Naive thymus-derived CD8-positive, alpha-beta T cell (primary cell): ENCODE measurements around the gene TTLL11. TPM values are rescaled to one million over a fixed set of nuclear protein-coding genes. Genes with fewer than 3 reads are reported as not detected.

Source experiments
- ATAC-seq, 2 donors: fragments of 150-1000 bp; cut with Tn5 transposase in 1 of 2; sonication (Bioruptor Pico), chemical (Tn5 transposase) in 1 of 2; 1 replicate in 1 of 2; 2 replicates in 1 of 2; pipeline ENCODE4 v1.10.0; 2021; ENCODE audit warnings: mild to moderate bottlenecking in 2 of 2, moderate library complexity in 2 of 2
- POLR2A ChIA-PET: fragments of 350-600 bp; sonication (Branson Sonifier 250); formaldehyde crosslinking; loops from one replicate; lab custom pipeline; 2021; ENCODE audit warnings: antibody characterized with exemption; lab: Charles Lee
- DNase-seq, 10 donors: peaks; one replicate each; pipeline versions ENCODE4 v3.0.0 to v3.0.0-alpha.2; 2020 to 2022
- H3K27ac Mint-ChIP-seq, 10 donors: one replicate each; pipeline ENCODE4 v1.8.0; 2020 to 2022; ENCODE audit warnings: mild to moderate bottlenecking in 10 of 10, mixed read lengths in 10 of 10, moderate library complexity in 4 of 10, inconsistent platforms in 1 of 10
- H3K27me3 Mint-ChIP-seq, 5 donors: one replicate each; pipeline ENCODE4 v1.8.0; 2021 to 2022; ENCODE audit warnings: mixed read lengths in 5 of 5
- H3K36me3 Mint-ChIP-seq, 3 donors: one replicate each; pipeline ENCODE4 v1.8.0; 2020 to 2022; ENCODE audit warnings: mixed read lengths in 3 of 3, mild to moderate bottlenecking in 2 of 3, inconsistent platforms in 1 of 3
- H3K4me1 Mint-ChIP-seq, 4 donors: one replicate each; pipeline ENCODE4 v1.8.0; 2021 to 2022; ENCODE audit warnings: mixed read lengths in 4 of 4
- H3K4me3 Mint-ChIP-seq, 10 donors: one replicate each; pipeline ENCODE4 v1.8.0; 2020 to 2022; ENCODE audit warnings: mild to moderate bottlenecking in 10 of 10, mixed read lengths in 10 of 10, moderate library complexity in 6 of 10, inconsistent platforms in 1 of 10
- H3K9me3 Mint-ChIP-seq, 9 donors: one replicate each; pipeline ENCODE4 v1.8.0; 2020 to 2022; ENCODE audit warnings: mixed read lengths in 9 of 9, mild to moderate bottlenecking in 3 of 9, inconsistent platforms in 1 of 9, moderate library complexity in 1 of 9
- polyA plus RNA-seq, 3 donors: library from polyadenylated mRNA; unstranded; fragments of 300-500 nt; fragmentation: Illumina TruSeq; gene quantifications; one replicate each; pipeline ENCODE4 v1.2.3, GENCODE V29; 2021
- total RNA-seq, 8 experiments: library from RNA in 2 of 8; stranded (reverse) in 2 of 8; gene quantifications; one replicate each; pipeline ENCODE4 v1.2.3 and lab custom pipeline; 2021 to 2026

TTLL11 gene
- total and polyA plus RNA-seq, 5 experiments from 2014 or later, result 2.6 to 6.9 (median 3.8) TPM

DNA sequence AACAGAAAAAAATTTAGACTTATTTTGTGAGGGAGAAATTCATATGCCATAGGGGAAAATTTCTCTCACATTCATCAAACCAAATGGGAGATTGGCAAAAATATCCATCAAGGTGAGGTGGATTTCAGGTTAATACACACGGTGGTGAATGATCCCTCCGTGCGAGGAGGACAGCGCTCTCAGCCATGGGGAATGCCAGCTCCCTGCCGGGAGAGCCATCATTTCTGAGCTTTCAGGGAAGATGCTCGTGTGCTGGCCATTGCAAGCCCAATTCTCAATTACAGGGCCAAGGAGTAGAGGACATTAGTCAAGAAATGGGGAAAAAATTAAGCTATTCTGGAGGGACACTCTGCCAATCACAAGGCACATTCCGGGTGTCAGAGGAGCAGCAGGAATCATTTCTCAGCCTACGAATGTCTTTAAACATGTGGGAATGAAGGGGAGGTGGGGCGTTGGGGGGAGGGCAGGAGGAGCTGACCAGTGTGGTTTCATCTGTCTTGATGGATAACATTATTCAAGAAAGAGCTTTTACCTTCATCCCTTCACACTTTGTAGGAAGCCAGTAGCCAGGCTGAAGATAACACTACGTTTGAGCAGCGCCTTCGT lies 276.2 kb downstream of the TTLL11 start:
- Mint-ChIP-seq H3K4me3 (no peak overlapping the region), H3K27ac (peak overlapping the region in 1 of 10 donors; percentile 9), H3K4me1 (peaks cover 0 to under 1% (median 0%) of the 10 kb centered on the region in 4 donors), H3K9me3 (no peaks in the 10 kb centered on the region), H3K27me3 (no peaks in the 10 kb centered on the region), H3K36me3 (peaks cover 0 to under 1% (median 0%) of the 10 kb centered on the region in 3 donors)
- POLR2A ChIA-PET, result no interaction called here
- ATAC-seq (no peak), DNase-seq (no peak)

DNA sequence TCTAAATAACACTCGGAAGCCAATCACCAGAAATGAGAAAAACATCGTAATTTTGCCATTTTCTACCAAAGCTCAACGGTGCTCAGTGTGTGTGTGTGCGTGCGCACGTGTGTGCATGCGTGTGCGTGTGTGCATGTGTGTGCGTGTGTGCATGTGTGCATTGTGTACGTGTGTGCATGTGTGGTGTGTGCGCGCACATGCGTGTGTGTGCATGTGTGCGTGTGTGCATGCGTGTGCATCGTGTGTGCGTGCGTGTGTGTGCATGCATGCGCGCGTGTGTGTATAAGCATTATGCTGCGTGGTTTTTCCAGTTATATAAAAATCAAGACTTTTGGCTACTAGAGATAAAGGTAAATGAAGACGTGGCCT lies 276.7 kb downstream of the TTLL11 start:
- no peaks in the 10 kb centered on the region for H3K9me3 Mint-ChIP-seq
- ATAC-seq (no peak), DNase-seq (no peak)
- H3K36me3 Mint-ChIP-seq, result no peaks in the 10 kb centered on the region
- POLR2A ChIA-PET, result no interaction called here
- H3K4me3 Mint-ChIP-seq, result no peak overlapping the region
- H3K27ac Mint-ChIP-seq, result no peak overlapping the region
- no peaks in the 10 kb centered on the region for H3K27me3 Mint-ChIP-seq
- no peaks in the 10 kb centered on the region for H3K4me1 Mint-ChIP-seq

DNA sequence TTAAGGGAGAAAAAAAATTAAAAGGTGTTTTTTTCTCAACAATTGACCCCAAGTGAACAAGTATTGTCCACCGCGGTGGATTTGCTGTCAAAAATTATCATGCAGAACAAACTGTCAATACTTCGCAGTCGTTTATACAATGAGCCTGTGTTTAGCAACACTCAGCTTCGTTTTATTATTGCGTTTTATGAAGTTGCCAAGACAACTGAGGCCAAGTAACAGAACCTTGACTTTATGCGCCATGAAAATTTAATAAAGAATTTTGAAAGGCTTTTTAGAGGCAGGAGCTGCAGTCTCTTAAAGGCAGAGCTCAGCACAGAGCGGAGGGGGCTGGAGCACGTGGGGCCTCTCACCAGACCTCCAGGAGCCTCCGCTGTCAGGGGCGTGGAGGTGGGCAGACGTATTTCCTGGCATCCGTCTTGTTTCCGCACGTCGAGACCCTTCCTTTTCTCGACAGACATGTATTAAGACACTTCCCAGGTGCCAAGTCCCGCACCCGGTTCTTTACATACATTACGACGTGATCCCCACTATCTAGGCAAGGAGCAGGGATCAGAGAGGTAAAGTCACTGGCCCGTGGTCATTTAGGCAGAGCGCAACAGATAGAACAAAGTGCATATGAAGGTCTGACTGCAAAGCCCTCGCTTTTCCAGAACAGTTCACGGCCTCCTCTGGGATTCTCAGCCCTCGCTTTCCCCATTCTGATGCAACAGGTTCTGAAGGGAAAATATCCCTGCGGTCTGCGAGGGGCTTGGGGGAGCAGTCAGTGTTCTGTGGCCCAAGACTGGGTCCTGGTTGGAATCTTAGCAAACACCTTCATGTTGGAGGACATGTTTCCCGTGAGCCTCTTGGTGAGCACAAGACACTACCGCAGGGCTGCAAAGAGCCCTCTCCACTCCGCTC lies 277.3 kb downstream of the TTLL11 start:
- Mint-ChIP-seq H3K4me1 (no peaks in the 10 kb centered on the region), H3K36me3 (no peaks in the 10 kb centered on the region), H3K27ac (no peak overlapping the region), H3K27me3 (no peaks in the 10 kb centered on the region), H3K9me3 (no peaks in the 10 kb centered on the region), H3K4me3 (no peak overlapping the region)
- no peak for ATAC-seq
- DNase-seq, result no peak
- POLR2A ChIA-PET, result no interaction called here

DNA sequence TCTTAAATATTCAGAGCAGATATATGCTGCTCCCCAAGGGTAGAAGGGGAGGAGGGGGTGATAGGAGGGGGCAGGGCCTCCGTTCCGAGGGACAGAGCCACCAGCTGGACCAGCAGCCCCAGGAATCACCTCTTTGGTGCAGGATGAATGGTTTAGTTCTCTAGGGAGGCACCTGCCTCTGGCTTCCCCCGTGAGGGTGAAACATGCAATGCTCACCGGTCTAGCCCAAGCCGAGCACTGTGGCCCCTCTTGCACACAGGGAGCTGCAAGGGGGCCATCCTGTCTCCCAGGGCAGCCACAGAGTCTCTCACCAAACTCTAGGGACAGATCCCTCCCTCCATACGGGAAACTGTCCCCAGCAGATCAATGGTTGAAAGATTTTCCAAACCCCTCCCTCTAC lies 278.0 kb downstream of the TTLL11 start:
- Mint-ChIP-seq H3K9me3 (no peaks in the 10 kb centered on the region), H3K4me1 (no peaks in the 10 kb centered on the region), H3K4me3 (no peak overlapping the region), H3K27me3 (no peaks in the 10 kb centered on the region), H3K27ac (no peak overlapping the region), H3K36me3 (no peaks in the 10 kb centered on the region)
- ATAC-seq (no peak), DNase-seq (no peak)
- POLR2A ChIA-PET, result no interaction called here

DNA sequence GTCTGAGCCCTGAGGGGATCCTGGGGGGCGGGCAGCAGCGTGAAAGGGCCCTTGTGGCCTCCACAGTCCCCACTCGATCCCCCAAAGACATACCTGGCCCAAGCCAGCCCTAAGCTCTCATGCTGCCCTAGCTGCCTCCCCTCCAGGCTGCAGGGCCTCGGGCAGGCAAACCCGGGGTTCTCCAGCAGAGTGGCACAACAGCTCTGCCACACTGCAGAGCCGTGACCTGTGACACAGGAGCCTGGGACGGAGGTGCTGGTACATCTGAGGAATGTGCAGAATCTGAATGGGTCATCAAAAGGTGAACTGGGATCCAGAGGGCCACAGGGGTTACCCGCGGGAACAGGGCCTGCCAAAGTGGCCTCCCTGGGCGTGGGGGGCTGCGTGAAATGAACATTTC lies 278.5 kb downstream of the TTLL11 start:
- no peak for DNase-seq
- H3K4me1 Mint-ChIP-seq, result no peaks in the 10 kb centered on the region
- H3K9me3 Mint-ChIP-seq, result no peaks in the 10 kb centered on the region
- H3K27ac Mint-ChIP-seq, result no peak overlapping the region
- H3K36me3 Mint-ChIP-seq, result no peaks in the 10 kb centered on the region
- H3K27me3 Mint-ChIP-seq, result no peaks in the 10 kb centered on the region
- POLR2A ChIA-PET, result no interaction called here
- ATAC-seq, result no peak
- H3K4me3 Mint-ChIP-seq, result no peak overlapping the region

DNA sequence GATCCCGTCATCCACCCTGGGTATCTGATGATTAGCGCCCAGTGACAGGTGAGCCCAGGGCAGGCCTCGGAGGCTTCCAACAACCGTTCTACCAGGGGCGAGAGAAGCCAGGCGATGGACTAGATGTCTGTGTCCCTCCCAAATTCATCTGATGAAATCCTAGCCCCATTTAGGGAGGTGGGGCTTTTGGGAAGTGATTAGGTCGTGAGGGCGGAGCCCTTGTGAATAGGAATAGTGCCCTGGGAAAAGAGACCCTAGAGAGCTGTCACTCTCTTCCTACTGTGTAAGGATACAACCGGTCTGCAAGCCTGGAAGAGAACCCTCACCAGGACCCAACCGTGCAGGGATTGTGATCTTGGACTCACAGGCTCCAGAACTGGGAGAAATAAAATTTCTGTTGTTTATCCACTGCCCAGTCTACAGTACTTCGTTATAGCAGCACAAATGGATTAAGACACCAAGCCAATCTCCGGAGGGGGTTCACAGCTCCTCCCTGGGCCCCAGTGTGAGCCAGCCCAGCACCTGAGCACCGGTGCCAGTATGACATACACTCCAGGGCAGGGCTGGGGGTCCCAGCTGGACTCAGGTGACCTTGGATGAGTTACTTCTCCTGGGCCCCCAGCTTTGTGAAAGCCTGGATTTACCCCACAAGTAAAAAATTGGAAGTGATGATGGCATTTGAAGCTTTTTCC lies 279.4 kb downstream of the TTLL11 start:
- no peak overlapping the region for H3K27ac Mint-ChIP-seq
- no peaks in the 10 kb centered on the region for H3K9me3 Mint-ChIP-seq
- no peaks in the 10 kb centered on the region for H3K4me1 Mint-ChIP-seq
- no peaks in the 10 kb centered on the region for H3K27me3 Mint-ChIP-seq
- POLR2A ChIA-PET, result no interaction called here
- no peak for ATAC-seq
- no peak overlapping the region for H3K4me3 Mint-ChIP-seq
- no peaks in the 10 kb centered on the region for H3K36me3 Mint-ChIP-seq
- no peak for DNase-seq

DNA sequence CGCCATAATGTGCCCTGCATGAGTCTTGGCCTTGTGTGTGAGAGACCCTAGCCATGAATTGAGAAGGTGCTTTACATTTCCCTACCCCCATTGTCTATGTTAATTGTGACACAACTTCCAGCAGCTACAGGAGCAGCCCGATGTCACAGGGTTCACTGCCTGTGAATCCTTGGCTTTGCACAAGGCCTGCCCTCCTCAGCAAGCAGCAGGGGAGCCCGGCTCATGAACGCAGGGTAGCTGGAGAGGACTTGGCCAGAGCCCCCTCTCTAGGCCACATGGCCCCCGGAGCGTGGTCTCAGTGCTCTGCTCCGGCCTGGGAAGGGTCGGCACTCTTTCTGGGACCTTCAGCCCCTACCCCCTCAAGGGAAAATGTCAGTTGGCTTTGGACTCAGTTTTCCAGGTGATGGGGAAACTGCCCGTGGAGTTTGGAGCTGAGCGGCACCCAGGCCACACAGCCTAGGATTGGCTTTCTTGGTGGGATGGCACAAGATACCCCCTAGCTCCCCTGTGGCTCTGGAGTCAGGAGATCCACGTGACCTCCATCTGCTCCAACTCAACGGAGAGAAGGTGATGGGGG lies 280.9 kb downstream of the TTLL11 start:
- H3K36me3 Mint-ChIP-seq, result no peaks in the 10 kb centered on the region
- no peaks in the 10 kb centered on the region for H3K4me1 Mint-ChIP-seq
- H3K27me3 Mint-ChIP-seq, result no peaks in the 10 kb centered on the region
- no peak for DNase-seq
- no peak overlapping the region for H3K4me3 Mint-ChIP-seq
- ATAC-seq, result no peak
- POLR2A ChIA-PET, result no interaction called here
- H3K9me3 Mint-ChIP-seq, result no peaks in the 10 kb centered on the region
- H3K27ac Mint-ChIP-seq, result peak overlapping the region in 1 of 10 donors; percentile 40

DNA sequence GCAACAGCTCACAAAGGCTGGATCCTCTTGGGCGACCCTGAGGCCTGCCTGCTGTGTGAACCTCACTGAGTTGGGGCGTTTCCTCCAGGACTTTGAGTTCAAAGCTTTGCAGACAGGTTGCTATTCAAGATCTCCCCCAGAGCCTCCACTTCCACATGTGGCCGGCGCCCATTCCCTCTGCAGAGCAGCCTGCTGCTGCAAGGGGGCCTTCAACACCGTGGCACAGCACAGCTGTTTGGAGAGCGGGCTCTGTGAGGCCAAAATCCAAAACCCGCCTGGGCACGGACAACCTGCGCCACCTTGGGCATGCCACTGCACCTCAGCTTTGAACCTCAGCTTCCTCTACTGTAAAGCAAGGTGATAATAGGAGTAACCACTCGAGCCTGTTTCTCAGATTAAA lies 281.4 kb downstream of the TTLL11 start:
- ATAC-seq (no peak), DNase-seq (no peak)
- Mint-ChIP-seq H3K9me3 (no peaks in the 10 kb centered on the region), H3K27me3 (no peaks in the 10 kb centered on the region), H3K27ac (no peak overlapping the region), H3K4me1 (no peaks in the 10 kb centered on the region), H3K36me3 (no peaks in the 10 kb centered on the region), H3K4me3 (no peak overlapping the region)
- POLR2A ChIA-PET, result no interaction called here

DNA sequence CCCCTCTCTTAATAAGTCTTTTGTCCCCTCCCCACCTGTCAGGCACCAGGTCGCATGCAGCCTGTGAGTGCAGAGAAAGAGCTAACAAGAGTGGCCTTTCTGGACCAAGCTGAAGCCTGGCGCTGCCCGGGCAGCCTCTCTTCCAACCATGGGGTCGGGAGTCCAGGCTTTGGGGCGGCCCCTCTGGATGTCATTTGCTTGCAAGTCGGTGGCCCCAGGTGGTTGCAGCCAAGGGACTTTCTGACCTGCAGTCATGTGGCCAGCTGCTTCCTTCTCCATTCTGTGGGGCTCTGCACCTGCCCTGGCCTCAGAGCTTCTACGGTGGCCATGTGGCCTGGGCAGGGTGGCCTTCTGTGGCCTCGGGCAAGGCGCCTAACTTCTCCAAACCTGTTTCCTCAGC lies 282.0 kb downstream of the TTLL11 start:
- POLR2A ChIA-PET, result no interaction called here
- no peak for DNase-seq
- H3K4me3 Mint-ChIP-seq, result no peak overlapping the region
- no peaks in the 10 kb centered on the region for H3K27me3 Mint-ChIP-seq
- H3K9me3 Mint-ChIP-seq, result no peaks in the 10 kb centered on the region
- H3K4me1 Mint-ChIP-seq, result no peaks in the 10 kb centered on the region
- no peaks in the 10 kb centered on the region for H3K36me3 Mint-ChIP-seq
- ATAC-seq, result no peak
- H3K27ac Mint-ChIP-seq, result no peak overlapping the region

DNA sequence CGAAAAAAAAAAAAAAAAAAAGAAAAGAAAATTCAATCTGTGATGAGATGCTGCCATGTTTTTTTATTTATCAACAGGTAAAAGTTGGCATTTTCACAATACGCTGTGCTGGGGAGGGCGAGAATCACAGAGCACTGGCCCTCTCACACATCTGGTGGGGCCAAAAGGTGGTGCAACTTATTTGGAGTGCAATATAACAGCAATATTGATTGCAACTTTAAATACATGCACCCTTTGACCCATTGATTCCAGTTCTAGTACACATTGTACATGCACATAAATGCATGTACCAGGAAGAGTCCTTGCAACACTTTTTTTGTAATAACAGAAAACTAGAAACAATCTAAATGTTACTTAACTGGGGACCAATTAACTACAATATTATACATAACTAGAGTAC lies 282.6 kb downstream of the TTLL11 start:
- H3K27ac Mint-ChIP-seq, result no peak overlapping the region
- no peaks in the 10 kb centered on the region for H3K36me3 Mint-ChIP-seq
- H3K9me3 Mint-ChIP-seq, result no peaks in the 10 kb centered on the region
- no peak for DNase-seq
- no peak for ATAC-seq
- POLR2A ChIA-PET, result no interaction called here
- no peaks in the 10 kb centered on the region for H3K4me1 Mint-ChIP-seq
- H3K4me3 Mint-ChIP-seq, result no peak overlapping the region
- H3K27me3 Mint-ChIP-seq, result no peaks in the 10 kb centered on the region

DNA sequence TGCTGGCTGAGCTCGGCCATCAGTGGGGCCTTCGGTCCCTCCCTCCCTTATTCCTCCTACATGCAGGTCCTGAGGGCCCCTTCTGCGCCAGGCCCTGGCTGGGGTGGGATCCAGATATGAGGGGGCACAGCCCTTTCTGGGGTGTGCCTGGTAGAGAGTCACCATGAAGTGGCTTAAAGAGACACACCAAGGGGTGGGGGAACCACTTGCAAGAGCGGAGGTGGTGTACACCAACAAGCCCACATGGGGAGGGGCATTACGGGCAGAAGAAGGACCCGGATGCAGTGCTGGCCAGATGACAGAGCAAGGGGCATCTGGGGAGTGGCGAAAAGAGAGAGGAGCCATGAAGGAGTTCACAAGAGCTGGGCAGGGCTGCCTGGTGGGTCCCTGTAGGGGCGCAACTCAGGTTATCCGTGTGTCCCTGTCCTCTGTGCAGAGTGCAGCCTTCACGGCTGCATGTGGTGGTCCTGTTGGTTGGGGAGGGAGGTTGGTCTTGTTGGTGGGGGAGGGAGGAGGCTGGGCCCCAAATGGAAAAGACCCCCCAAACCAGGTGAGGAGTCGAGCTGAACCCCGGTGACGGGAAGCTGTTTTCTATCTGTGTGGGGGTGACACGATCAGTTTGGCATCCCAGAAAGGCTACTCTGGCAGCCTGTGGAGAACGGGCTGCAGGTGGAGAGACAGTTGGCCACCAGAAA lies 283.6 kb downstream of the TTLL11 start:
- H3K27me3 Mint-ChIP-seq, result peaks cover 0 to 2% (median 0%) of the 10 kb centered on the region in 5 donors
- peaks cover 0 to 6% (median 0%) of the 10 kb centered on the region in 3 donors for H3K36me3 Mint-ChIP-seq
- POLR2A ChIA-PET, result no interaction called here
- peak overlapping the region in 1 of 10 donors; percentile 37 for H3K27ac Mint-ChIP-seq
- H3K9me3 Mint-ChIP-seq, result peaks cover 0 to 8% (median 5%) of the 10 kb centered on the region in 9 donors
- no peaks in the 10 kb centered on the region for H3K4me1 Mint-ChIP-seq
- DNase-seq (no peak), ATAC-seq (no peak)
- H3K4me3 Mint-ChIP-seq, result no peak overlapping the region

DNA sequence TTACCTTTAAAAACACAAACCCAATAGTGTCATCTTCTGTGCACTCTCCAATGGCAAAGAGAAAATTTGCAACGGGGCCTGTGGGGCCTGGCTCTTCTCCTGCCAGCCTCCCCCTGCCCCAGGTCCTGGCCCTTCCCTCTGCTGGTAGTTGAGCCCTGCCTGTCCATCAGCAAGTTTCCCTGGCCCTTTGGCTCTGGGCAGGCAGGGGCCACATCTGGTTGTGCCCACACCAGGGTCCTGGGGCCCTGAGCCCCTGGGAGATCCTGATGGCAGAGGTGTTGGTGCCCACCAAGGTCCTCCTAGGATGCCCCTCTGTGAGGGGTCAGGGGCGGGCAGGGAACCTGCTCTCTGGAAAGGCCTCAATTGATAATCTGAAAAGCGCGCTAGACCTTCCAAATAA lies 284.3 kb downstream of the TTLL11 start:
- H3K4me1 Mint-ChIP-seq, result no peaks in the 10 kb centered on the region
- POLR2A ChIA-PET, result no interaction called here
- DNase-seq (no peak), ATAC-seq (no peak)
- peaks cover 0 to 6% (median 0%) of the 10 kb centered on the region in 5 donors for H3K27me3 Mint-ChIP-seq
- no peak overlapping the region for H3K27ac Mint-ChIP-seq
- peaks cover 0 to 14% (median 10%) of the 10 kb centered on the region in 9 donors for H3K9me3 Mint-ChIP-seq
- no peak overlapping the region for H3K4me3 Mint-ChIP-seq
- H3K36me3 Mint-ChIP-seq, result peaks cover 0 to 12% (median 2%) of the 10 kb centered on the region in 3 donors
